Measurements from ENCODE around the gene GRB10.

GRCh38 chr7:50662041-50662694 is 120.5 kb downstream of the GRB10 start:
- no peak for TF ChIP-seq POLR2A (IDR thresholded peaks at IDR 0.05)
- TF ChIP-seq CTCF (IDR thresholded peaks at IDR 0.05) = no peak

All from uterus (tissue), 2 donors.